HepG2 (cell line): Measurements from ENCODE around the gene CABP4. TPM values are rescaled to one million over a fixed set of nuclear protein-coding genes. Genes with fewer than 3 reads are reported as not detected.
A peak's percentile ranks its signal among the peaks of the same experiment; 100 is the strongest.

Source experiments
- AGO1 ChIP-seq: fragments of 200-400 bp; formaldehyde crosslinking; IDR thresholded peaks from 2 replicates; pipeline ENCODE4 v1.6.1; 2017; ENCODE audit warnings: mild to moderate bottlenecking, low read depth, low read length, moderate library complexity; ENCODE audit not compliant: poor library complexity, severe bottlenecking
- CCAR2 ChIP-seq: fragments of 200-400 bp; formaldehyde crosslinking; optimal IDR thresholded peaks from 2 replicates; pipeline ENCODE3; 2018; ENCODE audit warnings: low read depth, mild to moderate bottlenecking, low read length, moderate library complexity
- ETV6 ChIP-seq: sonication (generic); formaldehyde crosslinking; conservative IDR thresholded peaks from 2 replicates; pipeline ENCODE4 v1.4.0; 2020; ENCODE audit warnings: missing genetic modification reagents
- FIP1L1 ChIP-seq: fragments of 200-400 bp; formaldehyde crosslinking; IDR thresholded peaks from 2 replicates; pipeline ENCODE4 v1.6.1; 2018; ENCODE audit warnings: low read depth, mild to moderate bottlenecking, low read length, moderate library complexity, borderline replicate concordance; ENCODE audit not compliant: insufficient read depth
- GTF3A ChIP-seq: sonication (generic); formaldehyde crosslinking; conservative IDR thresholded peaks from 2 replicates; pipeline ENCODE4 v1.4.0; 2020; ENCODE audit warnings: mild to moderate bottlenecking, missing genetic modification reagents
- KAT8 ChIP-seq: IDR thresholded peaks from 2 replicates; pipeline ENCODE4 v1.6.1; 2016; ENCODE audit warnings: missing genetic modification reagents, missing compliant biosample characterization
- KLF15 ChIP-seq: sonication (generic); formaldehyde crosslinking; IDR thresholded peaks from 2 replicates; pipeline ENCODE4 v1.8.1; 2023; ENCODE audit warnings: borderline replicate concordance, mild to moderate bottlenecking, inconsistent platforms, missing genetic modification reagents, mixed read lengths
- NFIB ChIP-seq: sonication (generic); formaldehyde crosslinking; IDR thresholded peaks from 2 replicates; pipeline ENCODE4 v1.9.0; 2021; ENCODE audit warnings: missing genetic modification reagents, mild to moderate bottlenecking, borderline replicate concordance
- SAFB2 ChIP-seq: sonication (generic); formaldehyde crosslinking; IDR thresholded peaks from 2 replicates; pipeline ENCODE4 v1.5.1; 2020; ENCODE audit warnings: missing genetic modification reagents, low read depth, mild to moderate bottlenecking, borderline replicate concordance
- SRF ChIP-seq: IDR thresholded peaks from 2 replicates; pipeline ENCODE4 v1.6.1; 2011; ENCODE audit warnings: mild to moderate bottlenecking, low read depth, low read length, moderate library complexity
- SRSF1 ChIP-seq: fragments of 200-400 bp; formaldehyde crosslinking; optimal IDR thresholded peaks from 2 replicates; pipeline ENCODE3; 2017; ENCODE audit warnings: mild to moderate bottlenecking, low read depth, low read length, moderate library complexity
- ZNF484 ChIP-seq: sonication (generic); formaldehyde crosslinking; IDR thresholded peaks from 2 replicates; pipeline ENCODE4 v1.5.1; 2020; ENCODE audit warnings: mild to moderate bottlenecking, low read depth, missing genetic modification reagents, borderline replicate concordance
- ZNF615 ChIP-seq: sonication (generic); formaldehyde crosslinking; IDR thresholded peaks from 2 replicates; pipeline ENCODE4 v1.5.0; 2020; ENCODE audit warnings: mild to moderate bottlenecking, missing genetic modification reagents, borderline replicate concordance
- ZNF7 ChIP-seq: IDR thresholded peaks from 2 replicates; pipeline ENCODE4 v1.6.1; 2016; ENCODE audit warnings: missing biosample characterization, missing genetic modification reagents
- ZNF776 ChIP-seq: sonication (generic); formaldehyde crosslinking; IDR thresholded peaks from 2 replicates; pipeline ENCODE4 v1.4.0; 2020; ENCODE audit warnings: mild to moderate bottlenecking, missing genetic modification reagents
- polyA plus RNA-seq, 8 experiments: library from polyadenylated mRNA; depleted of rRNA in 3 of 8; stranded (reverse) in 7 of 8; unstranded in 1 of 8; fragments of >200 nt; fragmentation: Illumina TruSeq in 4 of 8; extraction: Trizol in 4 of 8; gene quantifications; 2 replicates each; pipeline versions ENCODE4 v1.2.1 to v1.2.3, GENCODE V29; 2011 to 2016; ENCODE audit warnings: low read depth in 4 of 8, missing spikeins in 1 of 8, mixed read lengths in 1 of 8; ENCODE audit not compliant: insufficient read depth in 1 of 8
- total RNA-seq, 5 experiments: library from RNA; depleted of rRNA; stranded (reverse); fragments of >200 nt; fragmentation: Illumina TruSeq; extraction: Trizol; gene quantifications; 2 replicates each; pipeline ENCODE4 v1.2.3, GENCODE V29; 2016; ENCODE audit warnings: low read depth in 1 of 5
- TF ChIP-seq, protein P1 (sequence below): IDR thresholded peaks from 2 replicates; pipeline ENCODE4 v1.6.1; 2012; ENCODE audit warnings: low read length, improper control_type of control experiment
- TF ChIP-seq, protein P2 (sequence below): sonication (generic); IDR thresholded peaks from 2 replicates; pipeline ENCODE4 v1.6.1; 2016; ENCODE audit warnings: low read depth, borderline replicate concordance
- TF ChIP-seq, protein P3 (sequence below): IDR thresholded peaks from 2 replicates; pipeline ENCODE4 v1.6.1; 2016; ENCODE audit warnings: missing biosample characterization, missing genetic modification reagents, low read depth
- TF ChIP-seq, protein P4 (sequence below): sonication (generic); formaldehyde crosslinking; conservative IDR thresholded peaks from 2 replicates; pipeline ENCODE4 v1.8.0; 2022; ENCODE audit warnings: mild to moderate bottlenecking, moderate library complexity, missing genetic modification reagents
- TF ChIP-seq, protein P5 (sequence below): sonication (generic); formaldehyde crosslinking; IDR thresholded peaks from 2 replicates; pipeline ENCODE4 v1.5.0; 2020; ENCODE audit warnings: missing genetic modification reagents

The CABP4 gene
- total and polyA plus RNA-seq, 2 of the 13 experiments (the other 11 are each of a cell fraction or from before 2014, with no cell fraction given) = not detected

DNA sequence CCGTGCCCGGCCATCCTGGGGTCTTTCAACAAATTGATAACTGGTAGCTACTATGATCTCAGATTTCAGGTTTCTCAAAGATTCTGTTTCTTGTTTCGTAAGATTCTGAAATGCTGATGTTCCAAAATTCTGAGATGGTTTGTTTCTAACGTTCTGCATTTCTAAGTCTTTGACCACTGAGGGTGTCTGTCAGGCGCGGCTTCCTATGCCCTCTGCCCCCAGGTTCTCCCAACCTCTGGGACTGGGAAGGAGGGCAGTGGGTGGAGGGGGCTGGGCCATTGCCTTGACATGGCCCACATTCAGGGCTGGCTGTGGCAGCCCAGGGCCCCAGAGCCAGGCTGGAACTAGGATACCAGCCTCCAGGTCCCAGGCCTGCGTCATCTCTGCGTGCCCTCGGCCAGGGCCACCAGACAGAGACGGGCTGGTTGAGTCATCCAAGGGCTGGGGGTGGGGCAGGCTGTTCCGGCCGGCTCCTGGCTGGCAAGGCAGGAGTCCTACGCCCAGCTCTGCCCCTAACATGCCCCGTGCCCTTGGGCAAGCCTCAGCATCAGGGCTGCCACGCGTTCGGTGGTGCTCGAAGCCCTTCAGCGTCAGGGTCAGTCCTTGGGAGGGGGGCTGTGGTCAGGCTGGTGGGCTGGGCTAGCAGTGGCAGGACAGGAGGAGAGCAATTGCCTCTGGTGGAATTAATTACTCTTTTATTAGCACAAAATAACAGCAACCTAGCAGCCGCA lies 8.7 kb downstream of the CABP4 start (continued):
- TF ChIP-seq, protein P1, sequence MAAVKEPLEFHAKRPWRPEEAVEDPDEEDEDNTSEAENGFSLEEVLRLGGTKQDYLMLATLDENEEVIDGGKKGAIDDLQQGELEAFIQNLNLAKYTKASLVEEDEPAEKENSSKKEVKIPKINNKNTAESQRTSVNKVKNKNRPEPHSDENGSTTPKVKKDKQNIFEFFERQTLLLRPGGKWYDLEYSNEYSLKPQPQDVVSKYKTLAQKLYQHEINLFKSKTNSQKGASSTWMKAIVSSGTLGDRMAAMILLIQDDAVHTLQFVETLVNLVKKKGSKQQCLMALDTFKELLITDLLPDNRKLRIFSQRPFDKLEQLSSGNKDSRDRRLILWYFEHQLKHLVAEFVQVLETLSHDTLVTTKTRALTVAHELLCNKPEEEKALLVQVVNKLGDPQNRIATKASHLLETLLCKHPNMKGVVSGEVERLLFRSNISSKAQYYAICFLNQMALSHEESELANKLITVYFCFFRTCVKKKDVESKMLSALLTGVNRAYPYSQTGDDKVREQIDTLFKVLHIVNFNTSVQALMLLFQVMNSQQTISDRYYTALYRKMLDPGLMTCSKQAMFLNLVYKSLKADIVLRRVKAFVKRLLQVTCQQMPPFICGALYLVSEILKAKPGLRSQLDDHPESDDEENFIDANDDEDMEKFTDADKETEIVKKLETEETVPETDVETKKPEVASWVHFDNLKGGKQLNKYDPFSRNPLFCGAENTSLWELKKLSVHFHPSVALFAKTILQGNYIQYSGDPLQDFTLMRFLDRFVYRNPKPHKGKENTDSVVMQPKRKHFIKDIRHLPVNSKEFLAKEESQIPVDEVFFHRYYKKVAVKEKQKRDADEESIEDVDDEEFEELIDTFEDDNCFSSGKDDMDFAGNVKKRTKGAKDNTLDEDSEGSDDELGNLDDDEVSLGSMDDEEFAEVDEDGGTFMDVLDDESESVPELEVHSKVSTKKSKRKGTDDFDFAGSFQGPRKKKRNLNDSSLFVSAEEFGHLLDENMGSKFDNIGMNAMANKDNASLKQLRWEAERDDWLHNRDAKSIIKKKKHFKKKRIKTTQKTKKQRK = no peak
- peak; percentile 56 for TF ChIP-seq AGO1
- no peak for TF ChIP-seq CCAR2
- peak; percentile 56 for TF ChIP-seq SRSF1
- no peak for TF ChIP-seq KLF15
- TF ChIP-seq, protein P2, sequence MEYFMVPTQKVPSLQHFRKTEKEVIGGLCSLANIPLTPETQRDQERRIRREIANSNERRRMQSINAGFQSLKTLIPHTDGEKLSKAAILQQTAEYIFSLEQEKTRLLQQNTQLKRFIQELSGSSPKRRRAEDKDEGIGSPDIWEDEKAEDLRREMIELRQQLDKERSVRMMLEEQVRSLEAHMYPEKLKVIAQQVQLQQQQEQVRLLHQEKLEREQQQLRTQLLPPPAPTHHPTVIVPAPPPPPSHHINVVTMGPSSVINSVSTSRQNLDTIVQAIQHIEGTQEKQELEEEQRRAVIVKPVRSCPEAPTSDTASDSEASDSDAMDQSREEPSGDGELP = peak; percentile 39; the same call in 1 of the 2 replicates
- TF ChIP-seq, protein P3, sequence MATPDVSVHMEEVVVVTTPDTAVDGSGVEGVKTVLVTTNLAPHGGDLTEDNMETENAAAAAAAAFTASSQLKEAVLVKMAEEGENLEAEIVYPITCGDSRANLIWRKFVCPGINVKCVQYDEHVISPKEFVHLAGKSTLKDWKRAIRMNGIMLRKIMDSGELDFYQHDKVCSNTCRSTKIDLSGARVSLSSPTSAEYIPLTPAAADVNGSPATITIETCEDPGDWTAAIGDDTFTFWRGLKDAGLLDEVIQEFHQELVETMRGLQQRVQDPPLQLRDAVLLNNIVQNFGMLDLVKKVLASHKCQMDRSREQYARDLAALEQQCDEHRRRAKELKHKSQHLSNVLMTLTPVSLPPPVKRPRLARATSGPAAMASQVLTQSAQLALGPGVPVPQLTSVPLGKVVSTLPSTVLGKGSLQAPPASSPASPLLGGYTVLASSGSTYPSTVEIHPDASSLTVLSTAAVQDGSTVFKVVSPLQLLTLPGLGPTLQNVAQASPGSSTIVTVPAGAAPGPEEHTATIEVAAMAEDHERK (CRISPR knock-in tag) = no peak
- TF ChIP-seq FIP1L1 = 0 out of 2 replicates have a peak, but pooled peaks have one; percentile 61
- TF ChIP-seq ZNF7 = no peak
- TF ChIP-seq ZNF776 (CRISPR knock-in tag) = 0 out of 2 replicates have a peak, but pooled peaks have one; percentile 8
- TF ChIP-seq GTF3A = no peak
- no peak for TF ChIP-seq ETV6 (CRISPR knock-in tag)
- TF ChIP-seq ZNF615 (CRISPR knock-in tag) = no peak
- TF ChIP-seq KAT8 (CRISPR knock-in tag) = peak; percentile 46; the same call in 1 of the 2 replicates
- peak; percentile 58 for TF ChIP-seq SAFB2 (CRISPR knock-in tag)
- TF ChIP-seq, protein P4, sequence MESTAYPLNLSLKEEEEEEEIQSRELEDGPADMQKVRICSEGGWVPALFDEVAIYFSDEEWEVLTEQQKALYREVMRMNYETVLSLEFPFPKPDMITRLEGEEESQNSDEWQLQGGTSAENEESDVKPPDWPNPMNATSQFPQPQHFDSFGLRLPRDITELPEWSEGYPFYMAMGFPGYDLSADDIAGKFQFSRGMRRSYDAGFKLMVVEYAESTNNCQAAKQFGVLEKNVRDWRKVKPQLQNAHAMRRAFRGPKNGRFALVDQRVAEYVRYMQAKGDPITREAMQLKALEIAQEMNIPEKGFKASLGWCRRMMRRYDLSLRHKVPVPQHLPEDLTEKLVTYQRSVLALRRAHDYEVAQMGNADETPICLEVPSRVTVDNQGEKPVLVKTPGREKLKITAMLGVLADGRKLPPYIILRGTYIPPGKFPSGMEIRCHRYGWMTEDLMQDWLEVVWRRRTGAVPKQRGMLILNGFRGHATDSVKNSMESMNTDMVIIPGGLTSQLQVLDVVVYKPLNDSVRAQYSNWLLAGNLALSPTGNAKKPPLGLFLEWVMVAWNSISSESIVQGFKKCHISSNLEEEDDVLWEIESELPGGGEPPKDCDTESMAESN (CRISPR knock-in tag) = 0 out of 2 replicates have a peak, but pooled peaks have one; percentile 8
- no peak for TF ChIP-seq ZNF484 (CRISPR knock-in tag)
- no peak for TF ChIP-seq NFIB (CRISPR knock-in tag)
- TF ChIP-seq, protein P5, sequence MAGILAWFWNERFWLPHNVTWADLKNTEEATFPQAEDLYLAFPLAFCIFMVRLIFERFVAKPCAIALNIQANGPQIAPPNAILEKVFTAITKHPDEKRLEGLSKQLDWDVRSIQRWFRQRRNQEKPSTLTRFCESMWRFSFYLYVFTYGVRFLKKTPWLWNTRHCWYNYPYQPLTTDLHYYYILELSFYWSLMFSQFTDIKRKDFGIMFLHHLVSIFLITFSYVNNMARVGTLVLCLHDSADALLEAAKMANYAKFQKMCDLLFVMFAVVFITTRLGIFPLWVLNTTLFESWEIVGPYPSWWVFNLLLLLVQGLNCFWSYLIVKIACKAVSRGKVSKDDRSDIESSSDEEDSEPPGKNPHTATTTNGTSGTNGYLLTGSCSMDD (CRISPR knock-in tag) = no peak
- TF ChIP-seq SRF = no peak
